Measurements from ENCODE around the gene ARHGAP22. TPM values are rescaled to one million over a fixed set of nuclear protein-coding genes. Genes with fewer than 3 reads are reported as not detected.

The ARHGAP22 gene
- total and polyA plus RNA-seq, 2 experiments from 2014 or later, result 4.8 to 10.7 TPM

GRCh38 chr10:48651293-48651692, 46.4 kb upstream of the ARHGAP22 start:
- Mint-ChIP-seq H3K36me3 (ENCODE audit: low read depth) (no peaks in the 10 kb centered on the region), H3K4me1 (no peaks in the 10 kb centered on the region; the same call in 1 of the 3 replicates), H3K9me3 (no peaks in the 10 kb centered on the region), H3K4me3 (no peak overlapping the region), H3K27ac (no peak overlapping the region; the same call in 1 of the 2 replicates), H3K27me3 (ENCODE audit: insufficient read depth, low read depth, poor library complexity) (peaks cover 11% of the 10 kb centered on the region)
- H3K4me3 ChIP-seq, result no peak overlapping the region
- DNase-seq (ENCODE audit: low spot score) (no peak), ATAC-seq (no peak)
- peaks cover 10% of the 10 kb centered on the region; the same call in 1 of the 2 replicates for H3K27me3 ChIP-seq (ENCODE audit: insufficient read depth)
- no peak overlapping the region for H3K4me2 ChIP-seq
- no peaks in the 10 kb centered on the region for H3K79me2 ChIP-seq (replicated peaks; ENCODE audit: insufficient read depth)
- no peak overlapping the region for H3K27ac ChIP-seq (ENCODE audit: low read depth)
- no peaks in the 10 kb centered on the region for H3F3A ChIP-seq (replicated peaks; ENCODE audit: low read depth)
- no peaks in the 10 kb centered on the region for H4K20me1 ChIP-seq (replicated peaks; ENCODE audit: insufficient read depth)
- no peak for TF ChIP-seq NANOG (IDR thresholded peaks at IDR 0.05; ENCODE audit: borderline replicate concordance)
- no peak for TF ChIP-seq ZNF331 (CRISPR knock-in tag; IDR thresholded peaks at IDR 0.05; ENCODE audit: low read depth)
- no peak for TF ChIP-seq EZH2phosphoT487 (IDR thresholded peaks at IDR 0.05; ENCODE audit: unreplicated experiment)
- no peak for TF ChIP-seq ETS1 (IDR thresholded peaks at IDR 0.05)
- TF ChIP-seq CTCF (conservative IDR thresholded peaks at IDR 0.05; ENCODE audit: low read depth in 2 of 2), result no peak
- TF ChIP-seq JUNB (IDR thresholded peaks at IDR 0.05; ENCODE audit: unreplicated experiment), result no peak
- no peak for TF ChIP-seq POLR2AphosphoS5 (IDR thresholded peaks at IDR 0.05; ENCODE audit: low read depth)
- TF ChIP-seq EZH2 (IDR thresholded peaks at IDR 0.05; ENCODE audit: low read depth, unreplicated experiment), result no peak
- no peak for TF ChIP-seq CREB1 (CRISPR knock-in tag; IDR thresholded peaks at IDR 0.05; ENCODE audit: low read depth)
- no peak for TF ChIP-seq STAT1 (IDR thresholded peaks at IDR 0.05; ENCODE audit: unreplicated experiment)
- no peak for TF ChIP-seq ZNF114 (CRISPR knock-in tag; IDR thresholded peaks at IDR 0.05)
- TF ChIP-seq ZNF462 (CRISPR knock-in tag; IDR thresholded peaks at IDR 0.05), result no peak
- TF ChIP-seq REST (IDR thresholded peaks at IDR 0.05; ENCODE audit: unreplicated experiment), result no peak
- no peaks in the 10 kb centered on the region for H3K9me2 ChIP-seq (ENCODE audit: insufficient read depth)
- no peak overlapping the region for H2AFZ ChIP-seq
- H3K36me3 ChIP-seq (ENCODE audit: insufficient read depth), result no peaks in the 10 kb centered on the region
- H3K4me1 ChIP-seq (ENCODE audit: insufficient read depth), result no peaks in the 10 kb centered on the region

All from GM23338 (cell line).